Measurements from ENCODE around the gene GABBR2. TPM values are rescaled to one million over a fixed set of nuclear protein-coding genes. Genes with fewer than 3 reads are reported as not detected.

GABBR2 gene
- total RNA-seq, 1 donor from 2014 or later, result 0.84 TPM

- TF ChIP-seq CTCF (IDR thresholded peaks at IDR 0.05), result no peak
- H3K36me3 ChIP-seq, result no peaks in the 10 kb centered on the region
- DNase-seq (no peak), ATAC-seq (no peak)
- no peaks in the 10 kb centered on the region for H3K4me1 ChIP-seq
- H3K4me3 ChIP-seq, result no peak overlapping the region
- H3K27me3 ChIP-seq, result no peaks in the 10 kb centered on the region
- no peak overlapping the region for H3K27ac ChIP-seq
- H3K9me3 ChIP-seq, result peaks cover 12% of the 10 kb centered on the region
- intact Hi-C loops (cut with DNase I), result no loop called here
These were observed 343.0 kb downstream of the GABBR2 start for GRCh38 chr9:98365781-98366180.

GRCh38 chr9:98365227-98365669 lies 343.5 kb downstream of the GABBR2 start:
- Histone ChIP-seq H3K4me1 (no peaks in the 10 kb centered on the region), H3K4me3 (no peak overlapping the region), H3K27ac (no peak overlapping the region), H3K27me3 (no peaks in the 10 kb centered on the region), H3K36me3 (no peaks in the 10 kb centered on the region), H3K9me3 (peaks cover 12% of the 10 kb centered on the region)
- peak; percentile 40 for ATAC-seq
- DNase-seq, result no peak
- TF ChIP-seq CTCF (IDR thresholded peaks at IDR 0.05), result peak; percentile 49
- intact Hi-C loops (cut with DNase I), result no loop called here

- intact Hi-C loops (cut with DNase I), result no loop called here
- no peak overlapping the region for H3K27ac ChIP-seq
- no peak for TF ChIP-seq CTCF (IDR thresholded peaks at IDR 0.05)
- no peak for DNase-seq
- H3K4me3 ChIP-seq, result no peak overlapping the region
- no peak for ATAC-seq
- H3K9me3 ChIP-seq, result peaks cover 12% of the 10 kb centered on the region
- no peaks in the 10 kb centered on the region for H3K36me3 ChIP-seq
- no peaks in the 10 kb centered on the region for H3K27me3 ChIP-seq
- H3K4me1 ChIP-seq, result no peaks in the 10 kb centered on the region
These were observed 344.6 kb downstream of the GABBR2 start for GRCh38 chr9:98364086-98364485.

GRCh38 chr9:98363644-98364043 lies 345.1 kb downstream of the GABBR2 start:
- no peaks in the 10 kb centered on the region for H3K4me1 ChIP-seq
- no peaks in the 10 kb centered on the region for H3K36me3 ChIP-seq
- no peak overlapping the region for H3K4me3 ChIP-seq
- intact Hi-C loops (cut with DNase I), result no loop called here
- DNase-seq (no peak), ATAC-seq (no peak)
- H3K27me3 ChIP-seq, result no peaks in the 10 kb centered on the region
- TF ChIP-seq CTCF (IDR thresholded peaks at IDR 0.05), result no peak
- H3K27ac ChIP-seq, result no peak overlapping the region
- H3K9me3 ChIP-seq, result peaks cover 12% of the 10 kb centered on the region

- intact Hi-C loops (cut with DNase I), result no loop called here
- Histone ChIP-seq H3K27me3 (no peaks in the 10 kb centered on the region), H3K9me3 (peaks cover 12% of the 10 kb centered on the region), H3K4me3 (no peak overlapping the region), H3K27ac (no peak overlapping the region), H3K36me3 (no peaks in the 10 kb centered on the region), H3K4me1 (no peaks in the 10 kb centered on the region)
- ATAC-seq, result no peak
- DNase-seq, result no peak
- TF ChIP-seq CTCF (IDR thresholded peaks at IDR 0.05), result no peak
These were observed 346.0 kb downstream of the GABBR2 start for GRCh38 chr9:98362624-98363252.

GRCh38 chr9:98361645-98362044 lies 347.1 kb downstream of the GABBR2 start:
- TF ChIP-seq CTCF (IDR thresholded peaks at IDR 0.05), result no peak
- intact Hi-C loops (cut with DNase I), result no loop called here
- no peak for ATAC-seq
- Histone ChIP-seq H3K4me3 (no peak overlapping the region), H3K36me3 (no peaks in the 10 kb centered on the region), H3K27ac (no peak overlapping the region), H3K27me3 (no peaks in the 10 kb centered on the region), H3K4me1 (no peaks in the 10 kb centered on the region), H3K9me3 (peaks cover 12% of the 10 kb centered on the region)
- no peak for DNase-seq
